Sigmoid colon (tissue), 7 donors: ENCODE data around the gene MINDY2. TPM values are rescaled to one million over a fixed set of nuclear protein-coding genes. Genes with fewer than 3 reads are reported as not detected.
A peak's percentile ranks its signal among the peaks of the same experiment; 100 is the strongest.
"Not testable (repeated sequence)": the region's sequence is repeated elsewhere in the genome, so short reads cannot be mapped to it uniquely, and the experiment has no call there.

Source experiments
- DNase-seq: peaks from one replicate; pipeline ENCODE4 v3.0.0-alpha.2; 2019
- H3K27ac ChIP-seq, 4 donors: fragments of 200-600 bp; sonication (generic); one replicate each; pipeline ENCODE4 v1.5.1; 2016 to 2019; ENCODE audit warnings: mild to moderate bottlenecking in 1 of 4
- H3K27me3 ChIP-seq, 3 donors: fragments of 200-600 bp; sonication (generic); one replicate each; pipeline ENCODE4 v1.5.1; 2019; ENCODE audit warnings: mild to moderate bottlenecking in 1 of 3
- H3K36me3 ChIP-seq, 4 donors: fragments of 200-600 bp; sonication (generic); one replicate each; pipeline ENCODE4 v1.5.1; 2016 to 2019
- H3K4me1 ChIP-seq, 4 donors: fragments of 200-600 bp; sonication (generic); one replicate each; pipeline ENCODE4 v1.5.1; 2017 to 2019
- H3K4me3 ChIP-seq, 4 donors: fragments of 200-600 bp; sonication (generic); one replicate each; pipeline ENCODE4 v1.5.1; 2017 to 2019; ENCODE audit warnings: mild to moderate bottlenecking in 2 of 4, moderate library complexity in 1 of 4
- H3K9me3 ChIP-seq, 4 donors: fragments of 200-600 bp in 3 of 4; sonication (generic) in 3 of 4; one replicate each; pipeline versions ENCODE4 v1.5.1 to v1.6.1; 2013 to 2019
- EP300 ChIP-seq, 4 donors: sonication (generic); formaldehyde crosslinking; IDR thresholded peaks; one replicate each; pipeline ENCODE4 v1.6.1; 2017; ENCODE audit warnings: antibody characterized with exemption in 4 of 4
- POLR2A ChIP-seq, 2 donors: fragments of 450-650 bp; IDR thresholded peaks; one replicate each; pipeline ENCODE4 v1.6.1; 2016; ENCODE audit warnings: antibody characterized with exemption in 2 of 2, mild to moderate bottlenecking in 2 of 2, moderate library complexity in 2 of 2
- POLR2AphosphoS5 ChIP-seq, 4 donors: sonication (generic); formaldehyde crosslinking; IDR thresholded peaks; one replicate each; pipeline ENCODE4 v1.6.1; 2017; ENCODE audit warnings: antibody characterized with exemption in 4 of 4
- WGBS, 2 donors: extraction: QIAGEN DNeasy Blood & Tissue Kit; methylation state at CpG; one replicate each; pipeline ENCODE4 v1.1.7; 2013; 5-methylcytosine and 5-hydroxymethylcytosine counted together
- intact Hi-C: fragments of 100-400 bp; cut with DNase I; formaldehyde crosslinking; loops from one replicate; pipeline ENCODE4 v1.15.1; 2023
- polyA plus RNA-seq, 3 donors: library from polyadenylated mRNA; stranded (reverse); fragments of 200-250 nt; gene quantifications; one replicate each; pipeline ENCODE4 v1.2.3, GENCODE V29; 2013
- total RNA-seq, 4 donors: library from RNA; depleted of rRNA; stranded (reverse); fragments of >200 nt; gene quantifications; one replicate each; pipeline ENCODE4 v1.1.0, GENCODE V29; 2016
- TF ChIP-seq, protein P1 (sequence below), 4 experiments: fragments of 450-650 bp in 3 of 4; fragments of 200-600 bp in 1 of 4; IDR thresholded peaks; one replicate each; pipeline ENCODE4 v1.5.1; 2016 to 2019; ENCODE audit warnings: antibody characterized with exemption in 4 of 4, mild to moderate bottlenecking in 3 of 4, moderate library complexity in 2 of 4
- donor health status: healthy with polysubstance abuse.
- donor health status: Bipolar disorder and iron deficiency.
- donor health status: healthy.

Gene MINDY2
- total and polyA plus RNA-seq, 7 donors, result 1.6 to 28.5 (median 18.0) TPM

DNA sequence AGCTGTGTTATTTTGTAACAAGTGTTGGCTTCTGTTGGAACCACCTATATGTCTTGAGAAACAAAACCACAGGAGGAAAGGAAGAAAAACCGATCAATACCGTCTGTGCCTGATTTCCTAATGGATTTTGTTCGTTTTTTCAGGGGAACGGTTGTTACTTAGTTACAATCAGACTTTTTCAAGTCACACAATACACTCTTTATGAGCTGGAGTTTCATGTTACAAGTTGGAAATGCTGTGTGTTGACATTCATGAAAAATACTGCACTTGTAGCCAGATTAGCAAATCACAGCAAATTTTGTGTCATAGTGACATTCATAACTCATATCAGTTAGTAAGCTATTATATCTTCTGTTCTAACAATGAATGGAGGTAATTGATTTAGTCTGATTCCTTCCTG lies 83.5 kb downstream of the MINDY2 start:
- H3K36me3 ChIP-seq, result peaks cover 0 to 34% (median 0%) of the 10 kb centered on the region in 4 donors
- no peak for DNase-seq
- intact Hi-C loops, result no loop called here
- no peaks in the 10 kb centered on the region for H3K9me3 ChIP-seq
- H3K4me3 ChIP-seq, result no peak overlapping the region
- no peaks in the 10 kb centered on the region for H3K27me3 ChIP-seq
- peaks cover 0 to 13% (median 4%) of the 10 kb centered on the region in 4 donors for H3K4me1 ChIP-seq
- TF ChIP-seq POLR2AphosphoS5 (IDR thresholded peaks at IDR 0.05) (no peak), POLR2A (IDR thresholded peaks at IDR 0.05) (no peak), EP300 (IDR thresholded peaks at IDR 0.05) (no peak)
- TF ChIP-seq, protein P1, sequence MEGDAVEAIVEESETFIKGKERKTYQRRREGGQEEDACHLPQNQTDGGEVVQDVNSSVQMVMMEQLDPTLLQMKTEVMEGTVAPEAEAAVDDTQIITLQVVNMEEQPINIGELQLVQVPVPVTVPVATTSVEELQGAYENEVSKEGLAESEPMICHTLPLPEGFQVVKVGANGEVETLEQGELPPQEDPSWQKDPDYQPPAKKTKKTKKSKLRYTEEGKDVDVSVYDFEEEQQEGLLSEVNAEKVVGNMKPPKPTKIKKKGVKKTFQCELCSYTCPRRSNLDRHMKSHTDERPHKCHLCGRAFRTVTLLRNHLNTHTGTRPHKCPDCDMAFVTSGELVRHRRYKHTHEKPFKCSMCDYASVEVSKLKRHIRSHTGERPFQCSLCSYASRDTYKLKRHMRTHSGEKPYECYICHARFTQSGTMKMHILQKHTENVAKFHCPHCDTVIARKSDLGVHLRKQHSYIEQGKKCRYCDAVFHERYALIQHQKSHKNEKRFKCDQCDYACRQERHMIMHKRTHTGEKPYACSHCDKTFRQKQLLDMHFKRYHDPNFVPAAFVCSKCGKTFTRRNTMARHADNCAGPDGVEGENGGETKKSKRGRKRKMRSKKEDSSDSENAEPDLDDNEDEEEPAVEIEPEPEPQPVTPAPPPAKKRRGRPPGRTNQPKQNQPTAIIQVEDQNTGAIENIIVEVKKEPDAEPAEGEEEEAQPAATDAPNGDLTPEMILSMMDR (IDR thresholded peaks at IDR 0.05), result no peak
- no peak overlapping the region for H3K27ac ChIP-seq
- WGBS, 2 donors, result 89 to 90% methylated on average over 4 of the region's 4 CpGs

DNA sequence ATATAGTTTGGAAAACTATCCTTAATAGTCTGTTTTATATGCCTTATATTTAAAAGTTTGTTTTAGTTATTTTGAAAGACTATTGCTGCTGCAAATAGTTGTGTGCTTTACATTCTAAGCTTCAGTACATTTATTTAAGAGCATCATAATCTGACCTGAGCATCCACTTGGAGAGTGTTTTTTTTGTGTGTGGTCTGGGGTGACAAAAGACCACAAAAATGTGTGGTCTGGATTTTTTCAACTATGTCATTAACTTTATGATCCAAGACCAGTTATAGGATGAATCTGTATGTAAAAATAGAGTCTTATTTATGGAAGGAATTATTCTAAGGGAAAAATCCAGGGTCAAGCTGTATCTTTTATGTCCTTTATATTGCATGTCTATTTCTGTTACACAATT lies 85.0 kb downstream of the MINDY2 start:
- TF ChIP-seq POLR2A (IDR thresholded peaks at IDR 0.05) (no peak), EP300 (IDR thresholded peaks at IDR 0.05) (no peak), POLR2AphosphoS5 (IDR thresholded peaks at IDR 0.05) (no peak)
- TF ChIP-seq, protein P1 (IDR thresholded peaks at IDR 0.05), result no peak

DNA sequence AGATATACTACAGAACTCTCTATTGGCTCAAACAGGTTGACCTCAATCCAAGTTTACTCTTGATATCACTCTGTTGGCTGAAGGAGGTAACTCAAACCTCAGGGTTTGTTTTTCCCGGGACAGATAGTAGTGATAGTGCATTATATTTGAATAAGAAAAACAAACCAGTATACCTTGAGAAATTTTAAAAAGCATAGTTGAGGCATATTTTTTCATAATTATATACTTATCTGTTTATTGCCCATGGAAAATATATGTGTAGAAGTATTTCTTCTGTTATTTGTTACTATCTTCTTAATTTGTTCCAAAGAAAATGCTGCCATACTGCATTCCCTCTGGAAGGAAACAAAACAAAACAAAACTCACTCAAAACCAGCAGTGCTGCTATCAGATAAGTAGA lies 85.5 kb downstream of the MINDY2 start:
- H3K9me3 ChIP-seq, H3K27me3 ChIP-seq, intact Hi-C loops, DNase-seq, H3K4me3 ChIP-seq, H3K27ac ChIP-seq: not testable (repeated sequence)
- peaks cover 0 to 25% (median 0%) of the 10 kb centered on the region in 4 donors for H3K36me3 ChIP-seq
- WGBS, 2 donors, result 35 to 70% methylated on average over 1 of the region's 1 CpG
- peaks cover 0 to 13% (median 4%) of the 10 kb centered on the region in 4 donors for H3K4me1 ChIP-seq

More for the DNA sequence above, 85.0 kb downstream of the MINDY2 start:
- Histone ChIP-seq H3K27ac (no peak overlapping the region), H3K4me1 (peaks cover 0 to 13% (median 4%) of the 10 kb centered on the region in 4 donors), H3K9me3 (no peaks in the 10 kb centered on the region), H3K27me3 (no peaks in the 10 kb centered on the region), H3K4me3 (no peak overlapping the region), H3K36me3 (peaks cover 0 to 27% (median 0%) of the 10 kb centered on the region in 4 donors)
- intact Hi-C loops, result no loop called here
- DNase-seq, result no peak

DNA sequence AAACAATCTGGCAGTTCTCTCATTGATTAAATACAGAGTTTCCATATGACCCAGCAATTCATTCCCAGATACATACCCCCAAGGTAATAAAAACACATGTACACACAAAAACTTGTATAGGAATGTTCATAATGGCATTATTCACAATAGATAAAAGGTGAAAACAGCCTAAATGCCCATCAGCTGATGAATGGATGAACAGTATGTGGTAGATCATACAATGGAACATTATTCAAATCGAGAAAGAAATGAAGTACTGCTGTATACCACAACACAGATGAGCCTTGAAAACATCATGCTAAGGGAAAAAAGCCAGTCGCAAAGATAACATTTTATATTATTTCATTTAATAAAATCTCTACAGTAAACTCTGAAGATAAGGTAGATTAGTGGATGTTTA lies 91.2 kb downstream of the MINDY2 start:
- no peak for DNase-seq
- WGBS, 2 donors, result 84 to 94% methylated on average over 2 of the region's 2 CpGs
- TF ChIP-seq POLR2A (IDR thresholded peaks at IDR 0.05), result no peak
- H3K4me3 ChIP-seq, result no peak overlapping the region
- peaks cover 0 to 10% (median 7%) of the 10 kb centered on the region in 4 donors for H3K4me1 ChIP-seq
- no peaks in the 10 kb centered on the region for H3K27me3 ChIP-seq
- intact Hi-C loops, result no loop called here
- no peak overlapping the region for H3K27ac ChIP-seq
- H3K9me3 ChIP-seq, result no peaks in the 10 kb centered on the region
- H3K36me3 ChIP-seq, result no peaks in the 10 kb centered on the region

DNA sequence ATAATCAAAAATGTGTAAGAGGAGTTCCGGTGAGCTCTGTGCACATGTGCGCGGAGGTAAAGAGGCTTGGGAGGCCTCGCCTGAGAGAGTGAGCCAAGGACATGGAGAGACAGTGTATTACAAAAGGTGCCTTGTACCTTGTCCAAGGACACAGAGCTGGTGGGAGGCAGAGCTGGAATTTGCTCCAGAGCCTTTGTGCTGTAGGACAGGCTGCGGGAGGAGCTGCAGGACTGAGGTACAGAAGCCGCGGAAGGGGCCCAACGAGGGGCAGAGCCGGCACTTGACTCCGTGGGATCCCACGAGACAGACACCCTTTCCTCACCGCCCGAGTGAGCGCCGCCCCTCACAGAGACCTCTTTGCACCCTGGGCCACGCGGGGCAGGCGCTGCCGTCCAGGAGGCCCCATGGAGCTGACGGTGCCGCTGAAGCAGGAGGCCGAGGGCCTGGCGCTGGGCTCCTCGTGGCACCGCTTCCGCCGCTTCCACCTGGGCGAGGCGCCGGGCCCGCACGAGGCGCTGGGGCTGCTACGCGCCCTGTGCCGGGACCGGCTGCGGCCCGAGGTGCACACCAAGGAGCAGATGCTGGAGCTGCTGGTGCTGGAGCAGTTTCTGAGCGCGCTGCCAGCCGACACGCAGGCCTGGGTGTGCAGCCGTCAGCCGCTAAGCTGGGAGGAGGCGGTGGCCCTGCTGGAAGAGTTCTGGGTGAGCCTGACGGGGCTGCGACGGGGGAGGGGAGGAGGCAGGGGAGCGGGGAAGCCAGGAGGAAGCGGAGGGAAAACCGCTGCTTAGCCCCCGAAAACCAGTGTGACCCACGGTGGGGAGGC lies 93.7 kb downstream of the MINDY2 start:
- WGBS, 2 donors, result 26 to 46% methylated on average over 54 of the region's 54 CpGs
- H3K4me3 ChIP-seq, result peak overlapping the region; percentile 2 to 41 (median 37)
- H3K9me3 ChIP-seq, result no peaks in the 10 kb centered on the region
- no peak for TF ChIP-seq POLR2A (IDR thresholded peaks at IDR 0.05)
- TF ChIP-seq POLR2AphosphoS5 (IDR thresholded peaks at IDR 0.05), result no peak
- TF ChIP-seq EP300 (IDR thresholded peaks at IDR 0.05), result no peak
- no peak overlapping the region for H3K27ac ChIP-seq
- H3K4me1 ChIP-seq, result peaks cover 0 to 10% (median 7%) of the 10 kb centered on the region in 4 donors
- intact Hi-C loops, result no loop called here
- H3K27me3 ChIP-seq, result no peaks in the 10 kb centered on the region
- DNase-seq, result no peak
- no peaks in the 10 kb centered on the region for H3K36me3 ChIP-seq

DNA sequence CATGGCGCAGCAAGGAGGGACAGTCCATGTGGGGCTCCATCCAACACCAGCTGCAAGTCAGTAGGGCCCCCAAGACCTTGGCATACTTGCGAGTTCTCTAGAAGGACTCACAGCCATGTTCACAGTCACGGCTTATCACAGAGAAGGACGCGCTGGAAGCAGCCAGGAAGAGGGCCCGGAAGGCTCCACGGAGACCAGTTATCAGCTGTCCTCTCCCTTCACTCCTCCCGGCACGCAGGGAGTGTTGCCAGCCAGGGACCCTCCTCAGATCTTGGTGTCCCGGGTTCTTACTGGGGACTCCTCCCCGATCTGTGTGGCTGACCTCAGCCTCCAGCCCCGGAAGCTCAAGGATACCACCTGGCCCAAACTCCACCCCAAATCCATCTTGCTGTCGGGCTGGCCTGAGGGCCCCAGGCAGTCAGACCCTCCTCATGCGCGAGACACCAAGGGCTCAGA lies 94.4 kb downstream of the MINDY2 start:
- no peak for TF ChIP-seq EP300 (IDR thresholded peaks at IDR 0.05)
- TF ChIP-seq, protein P1 (IDR thresholded peaks at IDR 0.05), result no peak
- no peak for TF ChIP-seq POLR2AphosphoS5 (IDR thresholded peaks at IDR 0.05)
- TF ChIP-seq POLR2A (IDR thresholded peaks at IDR 0.05), result no peak
- Histone ChIP-seq H3K9me3 (no peaks in the 10 kb centered on the region), H3K27me3 (no peaks in the 10 kb centered on the region), H3K4me1 (peaks cover 0 to 10% (median 7%) of the 10 kb centered on the region in 4 donors), H3K36me3 (no peaks in the 10 kb centered on the region), H3K27ac (no peak overlapping the region), H3K4me3 (peak overlapping the region in 3 of 4 donors; percentile 35 to 41 (median 39))
- WGBS, 2 donors, result 76 to 82% methylated on average over 15 of the region's 15 CpGs
- intact Hi-C loops, result no loop called here
- no peak for DNase-seq
